GM10266 (cell line): ENCODE data around the gene PTCSC3.
"Not testable (repeated sequence)": the region's sequence is repeated elsewhere in the genome, so short reads cannot be mapped to it uniquely, and the experiment has no call there.

ENCODE experiments used
- DNase-seq: peaks from one replicate; pipeline ENCODE4 v3.0.0; 2012; ENCODE audit errors: extremely low spot score
- CTCF ChIP-seq: IDR thresholded peaks from 2 replicates; pipeline ENCODE4 v1.5.1; 2012; ENCODE audit warnings: mild to moderate bottlenecking, low read depth; ENCODE audit not compliant: control insufficient read depth, insufficient read depth; ENCODE audit errors: missing control alignments

PTCSC3 gene

GRCh38 chr14:36111822-36112583, 64.5 kb downstream of the PTCSC3 start:
- no peak for TF ChIP-seq CTCF
- DNase-seq: no peak

GRCh38 chr14:36105401-36105800, 71.1 kb downstream of the PTCSC3 start:
- no peak for DNase-seq

GRCh38 chr14:36104258-36104657, 72.3 kb downstream of the PTCSC3 start:
- not testable (repeated sequence) for DNase-seq

More at GRCh38 chr14:36105401-36105800, 71.1 kb downstream of the PTCSC3 start:
- TF ChIP-seq CTCF: no peak

- DNase-seq: no peak
- no peak for TF ChIP-seq CTCF
These were observed 76.9 kb downstream of the PTCSC3 start for GRCh38 chr14:36099619-36100018.

- TF ChIP-seq CTCF: no peak
- no peak for DNase-seq
These were observed 79.2 kb downstream of the PTCSC3 start for GRCh38 chr14:36097356-36097755.

GRCh38 chr14:36096090-36096489, 80.4 kb downstream of the PTCSC3 start:
- TF ChIP-seq CTCF: no peak
- no peak for DNase-seq

- TF ChIP-seq CTCF: no peak
These were observed 81.6 kb downstream of the PTCSC3 start for GRCh38 chr14:36094963-36095362.

GRCh38 chr14:36091096-36091495, 85.4 kb downstream of the PTCSC3 start:
- TF ChIP-seq CTCF: no peak
- no peak for DNase-seq

More at GRCh38 chr14:36094963-36095362, 81.6 kb downstream of the PTCSC3 start:
- DNase-seq: no peak
